Measurements from ENCODE around the gene MAP4K3. TPM values are rescaled to one million over a fixed set of nuclear protein-coding genes. Genes with fewer than 3 reads are reported as not detected.

MAP4K3 gene
- total RNA-seq, 1 experiment from 2014 or later: 36.0 TPM

GRCh38 chr2:39395313-39395712 lies 41.8 kb downstream of the MAP4K3 start:
- no peak for TF ChIP-seq CTCF (IDR thresholded peaks at IDR 0.05; ENCODE audit: unreplicated experiment)
- no peak for DNase-seq (ENCODE audit: unreplicated experiment)
- H3K4me1 Mint-ChIP-seq (ENCODE audit: insufficient read depth, unreplicated experiment): peaks cover 31% of the 10 kb centered on the region
- CTCF ChIA-PET: interaction anchor here (0.6 to 1.5 kb wide), 3 partner anchors 10 to 335 kb away, joined by 4 to 7 read pairs (median 6); no protein-coding TSS in a partner anchor
- H3K9me3 Mint-ChIP-seq (ENCODE audit: unreplicated experiment): no peaks in the 10 kb centered on the region
- H3K27ac Mint-ChIP-seq (ENCODE audit: low read depth, unreplicated experiment): no peak overlapping the region
- H3K36me3 Mint-ChIP-seq (ENCODE audit: insufficient read depth, unreplicated experiment): no peaks in the 10 kb centered on the region
- POLR2A ChIA-PET: interaction anchor here (1.2 to 1.5 kb wide), 3 partner anchors 10 to 42 kb away, joined by 3 to 5 read pairs (median 4); no protein-coding TSS in a partner anchor
- BruUV-seq (replicated peaks): no TSS peak
- H3K27me3 Mint-ChIP-seq (ENCODE audit: insufficient read depth, unreplicated experiment): no peaks in the 10 kb centered on the region
- intact Hi-C loops (cut with micrococcal nuclease): no loop called here
- H3K4me3 Mint-ChIP-seq (ENCODE audit: unreplicated experiment): no peak overlapping the region

- TF ChIP-seq CTCF (IDR thresholded peaks at IDR 0.05; ENCODE audit: unreplicated experiment): no peak
- Mint-ChIP-seq H3K27me3 (ENCODE audit: insufficient read depth, unreplicated experiment) (no peaks in the 10 kb centered on the region), H3K27ac (ENCODE audit: low read depth, unreplicated experiment) (no peak overlapping the region), H3K4me1 (ENCODE audit: insufficient read depth, unreplicated experiment) (peaks cover 25% of the 10 kb centered on the region), H3K36me3 (ENCODE audit: insufficient read depth, unreplicated experiment) (no peaks in the 10 kb centered on the region), H3K9me3 (ENCODE audit: unreplicated experiment) (no peaks in the 10 kb centered on the region), H3K4me3 (ENCODE audit: unreplicated experiment) (no peak overlapping the region)
- POLR2A ChIA-PET: interaction anchor here (1.5 kb wide), 1 partner anchor 14 kb away, joined by 5 read pairs; no protein-coding TSS in a partner anchor
- intact Hi-C loops (cut with micrococcal nuclease): no loop called here
- no peak for DNase-seq (ENCODE audit: unreplicated experiment)
- no TSS peak for BruUV-seq (replicated peaks)
- CTCF ChIA-PET: interaction anchor here (0.6 to 1.6 kb wide), 3 partner anchors 13 to 1503 kb away, joined by 3 to 5 read pairs (median 4); no protein-coding TSS in a partner anchor
These were observed 42.5 kb downstream of the MAP4K3 start for GRCh38 chr2:39394516-39394961.

- no peak for DNase-seq (ENCODE audit: unreplicated experiment)
- Mint-ChIP-seq H3K27ac (ENCODE audit: low read depth, unreplicated experiment) (no peak overlapping the region), H3K4me1 (ENCODE audit: insufficient read depth, unreplicated experiment) (peaks cover 30% of the 10 kb centered on the region), H3K36me3 (ENCODE audit: insufficient read depth, unreplicated experiment) (no peaks in the 10 kb centered on the region), H3K27me3 (ENCODE audit: insufficient read depth, unreplicated experiment) (no peaks in the 10 kb centered on the region), H3K4me3 (ENCODE audit: unreplicated experiment) (no peak overlapping the region), H3K9me3 (ENCODE audit: unreplicated experiment) (no peaks in the 10 kb centered on the region)
- ChIA-PET CTCF (no interaction called here), POLR2A (interaction anchor here (1.4 kb wide), 1 partner anchor 9 kb away, joined by 4 read pairs; no protein-coding TSS in a partner anchor)
- intact Hi-C loops (cut with micrococcal nuclease): no loop called here
- BruUV-seq (replicated peaks): no TSS peak
- no peak for TF ChIP-seq CTCF (IDR thresholded peaks at IDR 0.05; ENCODE audit: unreplicated experiment)
These were observed 44.4 kb downstream of the MAP4K3 start for GRCh38 chr2:39392672-39393071.

GRCh38 chr2:39390216-39390615 lies 46.9 kb downstream of the MAP4K3 start:
- BruUV-seq (replicated peaks): no TSS peak
- Mint-ChIP-seq H3K27ac (ENCODE audit: low read depth, unreplicated experiment) (no peak overlapping the region), H3K4me1 (ENCODE audit: insufficient read depth, unreplicated experiment) (peaks cover 24% of the 10 kb centered on the region), H3K27me3 (ENCODE audit: insufficient read depth, unreplicated experiment) (no peaks in the 10 kb centered on the region), H3K36me3 (ENCODE audit: insufficient read depth, unreplicated experiment) (no peaks in the 10 kb centered on the region), H3K9me3 (ENCODE audit: unreplicated experiment) (no peaks in the 10 kb centered on the region), H3K4me3 (ENCODE audit: unreplicated experiment) (no peak overlapping the region)
- ChIA-PET POLR2A (no interaction called here), CTCF (no interaction called here)
- no peak for DNase-seq (ENCODE audit: unreplicated experiment)
- TF ChIP-seq CTCF (IDR thresholded peaks at IDR 0.05; ENCODE audit: unreplicated experiment): no peak
- intact Hi-C loops (cut with micrococcal nuclease): no loop called here

Measured in MCF 10A (cell line).